H1 (cell line): ENCODE measurements around the gene DENND2C. TPM values are rescaled to one million over a fixed set of nuclear protein-coding genes. Genes with fewer than 3 reads are reported as not detected.

Experiments
- CTCF ChIA-PET: fragments of 300-600 bp; sonication (Branson Sonifier 250); formaldehyde crosslinking; loops from one replicate; lab custom pipeline; 2021; ENCODE audit not compliant: partially characterized antibody; lab: Charles Lee
- POLR2A ChIA-PET: fragments of 300-600 bp; sonication (Branson Sonifier 250); formaldehyde crosslinking; loops from one replicate; lab custom pipeline; 2021; ENCODE audit warnings: inconsistent platforms; ENCODE audit not compliant: partially characterized antibody; lab: Charles Lee
- DNase-seq, 2 experiments: peaks; one replicate each; pipeline versions ENCODE4 v3.0.0 to v3.0.0-alpha.2; 2010 to 2022; ENCODE audit warnings: low spot score in 2 of 2, low read depth in 1 of 2, mixed read lengths in 1 of 2
- FAIRE-seq: peaks from 2 replicates; lab custom pipeline; 2011; peaks lifted over from hg19 to GRCh38; lab: Jason Lieb, UNC
- H2AFZ ChIP-seq: 2 replicates; pipeline ENCODE4 v1.8.1; 2012; ENCODE audit warnings: low read length, inconsistent platforms
- H2AK5ac ChIP-seq: 2 replicates; pipeline ENCODE4 v1.6.1; 2013; ENCODE audit warnings: low read depth, low read length
- H2BK120ac ChIP-seq: replicated peaks from 2 replicates; pipeline ENCODE3; 2013; ENCODE audit warnings: low read depth, low read length, inconsistent platforms
- H2BK12ac ChIP-seq: 2 replicates; pipeline ENCODE4 v1.6.1; 2013; ENCODE audit warnings: low read depth, low read length
- H2BK15ac ChIP-seq: 2 replicates; pipeline ENCODE4 v1.6.1; 2013; ENCODE audit warnings: low read length
- H2BK20ac ChIP-seq: 2 replicates; pipeline ENCODE4 v1.6.1; 2013; ENCODE audit warnings: low read length
- H2BK5ac ChIP-seq: 2 replicates; pipeline ENCODE4 v1.6.1; 2013; ENCODE audit warnings: low read depth, low read length
- H3K14ac ChIP-seq: 2 replicates; pipeline ENCODE4 v1.6.1; 2013; ENCODE audit warnings: inconsistent platforms; ENCODE audit not compliant: insufficient read length
- H3K18ac ChIP-seq: 2 replicates; pipeline ENCODE4 v1.6.1; 2013; ENCODE audit warnings: low read length; ENCODE audit errors: extremely low read depth
- H3K23ac ChIP-seq: 2 replicates; pipeline ENCODE4 v1.6.1; 2013; ENCODE audit warnings: inconsistent platforms; ENCODE audit not compliant: insufficient read length
- H3K23me2 ChIP-seq: 2 replicates; pipeline ENCODE4 v1.6.1; 2013; ENCODE audit warnings: low read depth, low read length
- H3K27ac ChIP-seq: 2 replicates; pipeline ENCODE4 v1.6.1; 2011; ENCODE audit warnings: low read depth, low read length, inconsistent platforms
- H3K27me3 ChIP-seq, 4 experiments: replicated peaks in 1 of 4; 1 replicate in 1 of 4; 2 replicates in 3 of 4; pipeline versions ENCODE4 v1.6.1 to v1.8.1; 2011 to 2013; ENCODE audit warnings: low read length in 3 of 4, mild to moderate bottlenecking in 3 of 4, inconsistent platforms in 2 of 4, mixed read lengths in 2 of 4, moderate library complexity in 1 of 4; ENCODE audit not compliant: control insufficient read depth in 3 of 4, insufficient read depth in 3 of 4; ENCODE audit errors: extremely low read depth in 1 of 4
- H3K36me3 ChIP-seq, 4 experiments: 2 replicates each; pipeline versions ENCODE4 v1.6.1 to v1.8.1; 2011 to 2013; ENCODE audit warnings: mild to moderate bottlenecking in 4 of 4, low read length in 3 of 4, moderate library complexity in 2 of 4, control low read depth in 1 of 4, inconsistent platforms in 1 of 4; ENCODE audit not compliant: insufficient read depth in 4 of 4, control insufficient read depth in 2 of 4
- H3K4ac ChIP-seq: replicated peaks from 2 replicates; pipeline ENCODE3; 2013; ENCODE audit warnings: low read length, low read depth, mixed read lengths, inconsistent platforms; ENCODE audit not compliant: insufficient read length
- H3K4me1 ChIP-seq, 4 experiments: replicated peaks in 1 of 4; 1 replicate in 1 of 4; 2 replicates in 3 of 4; pipeline versions ENCODE4 v1.6.1 to v1.8.1; 2011 to 2013; ENCODE audit warnings: low read length in 3 of 4, inconsistent platforms in 2 of 4, mixed read lengths in 1 of 4; ENCODE audit not compliant: insufficient read depth in 4 of 4, control insufficient read depth in 3 of 4
- H3K4me2 ChIP-seq, 2 experiments: 2 replicates each; pipeline versions ENCODE4 v1.6.1 to v1.8.1; 2011 to 2013; ENCODE audit warnings: low read depth in 2 of 2, low read length in 2 of 2, control low read depth in 1 of 2, inconsistent platforms in 1 of 2, mild to moderate bottlenecking in 1 of 2; ENCODE audit not compliant: insufficient read depth in 1 of 2
- H3K4me3 ChIP-seq, 4 experiments: fragments of 200-600, 300-600 bp in 1 of 4; sonication (generic), shearing (Covaris generic), sonication (Bioruptor Twin) in 1 of 4; 2 replicates each; pipeline versions ENCODE4 v1.5.1 to v1.8.1; 2011 to 2016; ENCODE audit warnings: low read length in 4 of 4, low read depth in 3 of 4, control low read depth in 2 of 4, inconsistent platforms in 2 of 4, mild to moderate bottlenecking in 2 of 4, mixed read lengths in 1 of 4, moderate library complexity in 1 of 4; ENCODE audit not compliant: insufficient read depth in 2 of 4; ENCODE audit errors: extremely low read depth in 1 of 4
- H3K56ac ChIP-seq: replicated peaks from 2 replicates; pipeline ENCODE3; 2013; ENCODE audit warnings: low read depth, mild to moderate bottlenecking, mixed read lengths, low read length, inconsistent platforms; ENCODE audit not compliant: insufficient read length
- H3K79me1 ChIP-seq: 2 replicates; pipeline ENCODE4 v1.6.1; 2013; ENCODE audit warnings: low read depth, low read length, control low read depth
- H3K79me2 ChIP-seq, 2 experiments: 2 replicates each; pipeline versions ENCODE4 v1.6.1 to v1.8.1; 2012 to 2013; ENCODE audit warnings: low read length in 2 of 2, mild to moderate bottlenecking in 2 of 2, inconsistent platforms in 1 of 2; ENCODE audit not compliant: insufficient read depth in 2 of 2, control insufficient read depth in 1 of 2
- H3K9ac ChIP-seq, 4 experiments: replicated peaks in 1 of 4; 1 replicate in 1 of 4; 2 replicates in 3 of 4; pipeline versions ENCODE4 v1.6.1 to v1.8.1; 2011 to 2013; ENCODE audit warnings: low read depth in 3 of 4, low read length in 3 of 4, control low read depth in 2 of 4, mild to moderate bottlenecking in 2 of 4, moderate library complexity in 2 of 4, inconsistent platforms in 1 of 4; ENCODE audit errors: extremely low read depth in 1 of 4
- H3K9me3 ChIP-seq, 2 experiments: 2 replicates each; pipeline versions ENCODE4 v1.6.1 to v1.8.1; 2012 to 2013; ENCODE audit warnings: mild to moderate bottlenecking in 2 of 2, moderate library complexity in 2 of 2, control low read depth in 1 of 2, inconsistent platforms in 1 of 2, low read depth in 1 of 2, low read length in 1 of 2, mixed read lengths in 1 of 2; ENCODE audit not compliant: insufficient read depth in 2 of 2
- H4K20me1 ChIP-seq, 2 experiments: replicated peaks in 1 of 2; 2 replicates each; pipeline versions ENCODE3 to v1.8.1; 2011 to 2013; ENCODE audit warnings: inconsistent platforms in 2 of 2, low read length in 2 of 2, mild to moderate bottlenecking in 1 of 2; ENCODE audit not compliant: insufficient read depth in 2 of 2, control insufficient read depth in 1 of 2
- H4K5ac ChIP-seq: 2 replicates; pipeline ENCODE4 v1.6.1; 2013; ENCODE audit warnings: low read length, low read depth, mixed read lengths, inconsistent platforms; ENCODE audit not compliant: insufficient read length
- H4K8ac ChIP-seq: 2 replicates; pipeline ENCODE4 v1.8.0; 2013; ENCODE audit warnings: mild to moderate bottlenecking, moderate library complexity, low read length, inconsistent platforms; ENCODE audit not compliant: insufficient read depth; ENCODE audit errors: extremely low read depth
- H4K91ac ChIP-seq: replicated peaks from 2 replicates; pipeline ENCODE3; 2013; ENCODE audit warnings: low read length, mixed read lengths, inconsistent platforms; ENCODE audit not compliant: insufficient read length
- E2F6 ChIP-seq: IDR thresholded peaks from 2 replicates; pipeline ENCODE4 v1.6.1; 2012; ENCODE audit warnings: inconsistent platforms
- RXRA ChIP-seq: IDR thresholded peaks from 2 replicates; pipeline ENCODE4 v1.6.1; 2011; ENCODE audit warnings: low read depth, mild to moderate bottlenecking, low read length, moderate library complexity; ENCODE audit not compliant: insufficient read depth
- WGBS, 2 experiments: shearing (Covaris generic) in 1 of 2; methylation state at CpG; one replicate each; pipeline versions ENCODE4 v1.1.6 to v1.1.7; 2013 to 2015; ENCODE audit warnings: low lambda C conversion rate in 2 of 2, mixed read lengths in 2 of 2, inconsistent platforms in 1 of 2, low coverage in 1 of 2, missing lambda C conversion rate in 1 of 2; ENCODE audit not compliant: insufficient replicate concordance in 2 of 2, insufficient coverage in 1 of 2, insufficient read length in 1 of 2; ENCODE audit errors: extremely low coverage in 1 of 2, missing lambda C conversion rate in 1 of 2; 5-methylcytosine and 5-hydroxymethylcytosine counted together
- polyA plus RNA-seq, 7 experiments: library from polyadenylated mRNA; depleted of rRNA in 3 of 7; stranded (reverse) in 5 of 7; unstranded in 2 of 7; fragments of >200 nt in 5 of 7; fragments of 200-250 nt in 2 of 7; gene quantifications; 1 replicate in 5 of 7; 2 replicates in 1 of 7; 4 replicates in 1 of 7; pipeline versions ENCODE4 v1.2.1 to v1.2.3, GENCODE V29; 2011 to 2013; ENCODE audit warnings: missing spikeins in 2 of 7, mixed read lengths in 2 of 7
- total RNA-seq: library from RNA; stranded (reverse); fragmentation: NEBNext Ultra II Directional; extraction: Animal tissue kit (Norgen Biotek cat#: 25700); gene quantifications from 2 replicates; pipeline ENCODE4 v1.2.1, GENCODE V29; 2021

DENND2C gene
- total and polyA plus RNA-seq, 2 of the 8 experiments (the other 6 are each of a cell fraction or from before 2014, with no cell fraction given), result 1.8 to 5.5 TPM

GRCh38 chr1:114552106-114552639 lies 117.7 kb downstream of the DENND2C start:
- FAIRE-seq, result no peak
- H3K4ac ChIP-seq, result no peak overlapping the region
- no peaks in the 10 kb centered on the region for H3K79me1 ChIP-seq
- no peak overlapping the region for H2BK20ac ChIP-seq
- H3K9ac ChIP-seq, result no peak overlapping the region
- H4K20me1 ChIP-seq, result no peaks in the 10 kb centered on the region
- ChIA-PET POLR2A (no interaction called here), CTCF (interaction anchor here (1.1 kb wide), 1 partner anchor 16 kb away, joined by 3 read pairs; no protein-coding TSS in a partner anchor)
- no peaks in the 10 kb centered on the region for H3K9me3 ChIP-seq
- no peaks in the 10 kb centered on the region for H3K36me3 ChIP-seq
- H4K8ac ChIP-seq, result no peak overlapping the region
- no peak overlapping the region for H2BK15ac ChIP-seq
- no peak overlapping the region for H3K23ac ChIP-seq
- no peaks in the 10 kb centered on the region for H3K79me2 ChIP-seq
- no peak overlapping the region for H3K56ac ChIP-seq
- H2AFZ ChIP-seq, result no peak overlapping the region
- H2BK120ac ChIP-seq, result no peak overlapping the region
- H3K4me3 ChIP-seq, result no peak overlapping the region
- no peak for DNase-seq
- no peak overlapping the region for H2BK12ac ChIP-seq
- TF ChIP-seq E2F6 (no peak), RXRA (no peak)
- TF ChIP-seq, all 59 proteins: peak for 0
- H3K18ac ChIP-seq, result no peak overlapping the region
- no peak overlapping the region for H2AK5ac ChIP-seq
- no peak overlapping the region for H4K5ac ChIP-seq
- no peak overlapping the region for H3K4me2 ChIP-seq
- H3K23me2 ChIP-seq, result no peaks in the 10 kb centered on the region
- no peaks in the 10 kb centered on the region for H3K4me1 ChIP-seq
- WGBS, 2 experiments, result 87% methylated on average over 5 of the region's 7 CpGs; no CpG with 5 or more reads in 1 of the 2 experiments
- H3K27ac ChIP-seq, result no peak overlapping the region
- no peak overlapping the region for H2BK5ac ChIP-seq
- H4K91ac ChIP-seq, result no peak overlapping the region
- H3K27me3 ChIP-seq, result no peaks in the 10 kb centered on the region
- H3K14ac ChIP-seq, result no peak overlapping the region
